Loucy (cell line): ENCODE data around the gene CDCA8.

ENCODE experiments used
- H2AFZ ChIP-seq: fragments of 200-600 bp; sonication (generic); 2 replicates; pipeline ENCODE4 v1.6.0; 2016; ENCODE audit warnings: antibody characterized with exemption, mild to moderate bottlenecking, low read length, moderate library complexity
- H3F3A ChIP-seq: fragments of 200-600 bp; 2 replicates; pipeline ENCODE4 v1.6.0; 2016; ENCODE audit warnings: antibody characterized with exemption, low read depth, mild to moderate bottlenecking
- H3K27me3 ChIP-seq: fragments of 200-600 bp; sonication (generic); 2 replicates; pipeline ENCODE4 v1.6.1; 2014; ENCODE audit warnings: low read length, mild to moderate bottlenecking; ENCODE audit not compliant: insufficient read depth, poor library complexity, severe bottlenecking
- H3K36me3 ChIP-seq: fragments of 200-600 bp; sonication (generic); 2 replicates; pipeline ENCODE4 v1.6.1; 2016; ENCODE audit warnings: low read length; ENCODE audit not compliant: insufficient read depth
- H3K4me1 ChIP-seq: fragments of 200-600 bp; sonication (generic); 2 replicates; pipeline ENCODE4 v1.5.1; 2014; ENCODE audit warnings: low read length, mild to moderate bottlenecking; ENCODE audit not compliant: insufficient read depth, poor library complexity, severe bottlenecking
- H3K4me2 ChIP-seq: fragments of 200-600 bp; sonication (generic); 2 replicates; pipeline ENCODE4 v1.6.0; 2014; ENCODE audit warnings: antibody characterized with exemption, low read length, low read depth, mild to moderate bottlenecking; ENCODE audit not compliant: poor library complexity, severe bottlenecking
- H3K4me3 ChIP-seq: fragments of 200-600 bp; sonication (generic); 2 replicates; pipeline ENCODE4 v1.5.1; 2014; ENCODE audit warnings: low read length, mild to moderate bottlenecking, mixed read lengths; ENCODE audit not compliant: poor library complexity, severe bottlenecking
- H3K79me2 ChIP-seq: fragments of 200-600 bp; sonication (generic); 2 replicates; pipeline ENCODE4 v1.6.1; 2014; ENCODE audit warnings: low read length; ENCODE audit not compliant: insufficient read depth
- H3K9ac ChIP-seq: fragments of 200-600 bp; sonication (generic); 2 replicates; pipeline ENCODE4 v1.6.0; 2014; ENCODE audit warnings: mild to moderate bottlenecking, low read depth, low read length, moderate library complexity; ENCODE audit not compliant: poor library complexity, severe bottlenecking
- H3K9me2 ChIP-seq: fragments of 200-600 bp; sonication (generic); replicated peaks from 2 replicates; pipeline ENCODE4 v1.6.1; 2016; ENCODE audit warnings: low read depth, low read length, mixed read lengths
- H3K9me3 ChIP-seq: fragments of 200-600 bp; sonication (generic); 2 replicates; pipeline ENCODE4 v1.6.1; 2014; ENCODE audit warnings: mild to moderate bottlenecking, antibody characterized with exemption, low read length, low read depth; ENCODE audit not compliant: insufficient read depth
- H4K20me1 ChIP-seq: fragments of 200-600 bp; sonication (generic); 2 replicates; pipeline ENCODE4 v1.6.0; 2014; ENCODE audit warnings: antibody characterized with exemption, low read length, mild to moderate bottlenecking; ENCODE audit not compliant: insufficient read depth, poor library complexity, severe bottlenecking
- EZH2phosphoT487 ChIP-seq: fragments of 200-600 bp; IDR thresholded peaks from 2 replicates; pipeline ENCODE4 v1.6.1; 2018; ENCODE audit warnings: antibody characterized with exemption, mild to moderate bottlenecking, moderate library complexity, borderline replicate concordance
- TF ChIP-seq, protein P1 (sequence below): fragments of 200-600 bp; sonication (generic); conservative IDR thresholded peaks from 2 replicates; pipeline ENCODE4 v1.5.1; 2014; ENCODE audit warnings: mild to moderate bottlenecking, antibody characterized with exemption, low read length

The CDCA8 gene

GRCh38 chr1:37704966-37705365 lies 12.7 kb downstream of the CDCA8 start:
- Histone ChIP-seq H2AFZ (no peak overlapping the region), H3K79me2 (no peaks in the 10 kb centered on the region), H3K9me2 (no peaks in the 10 kb centered on the region), H3K4me3 (no peak overlapping the region), H3K27me3 (no peaks in the 10 kb centered on the region), H3K4me1 (no peaks in the 10 kb centered on the region), H3K9ac (no peak overlapping the region), H4K20me1 (peaks cover 3% of the 10 kb centered on the region), H3K9me3 (no peaks in the 10 kb centered on the region), H3K36me3 (peaks cover 91% of the 10 kb centered on the region; the same call in 1 of the 2 replicates), H3K4me2 (no peak overlapping the region), H3F3A (no peaks in the 10 kb centered on the region)
- TF ChIP-seq, protein P1, sequence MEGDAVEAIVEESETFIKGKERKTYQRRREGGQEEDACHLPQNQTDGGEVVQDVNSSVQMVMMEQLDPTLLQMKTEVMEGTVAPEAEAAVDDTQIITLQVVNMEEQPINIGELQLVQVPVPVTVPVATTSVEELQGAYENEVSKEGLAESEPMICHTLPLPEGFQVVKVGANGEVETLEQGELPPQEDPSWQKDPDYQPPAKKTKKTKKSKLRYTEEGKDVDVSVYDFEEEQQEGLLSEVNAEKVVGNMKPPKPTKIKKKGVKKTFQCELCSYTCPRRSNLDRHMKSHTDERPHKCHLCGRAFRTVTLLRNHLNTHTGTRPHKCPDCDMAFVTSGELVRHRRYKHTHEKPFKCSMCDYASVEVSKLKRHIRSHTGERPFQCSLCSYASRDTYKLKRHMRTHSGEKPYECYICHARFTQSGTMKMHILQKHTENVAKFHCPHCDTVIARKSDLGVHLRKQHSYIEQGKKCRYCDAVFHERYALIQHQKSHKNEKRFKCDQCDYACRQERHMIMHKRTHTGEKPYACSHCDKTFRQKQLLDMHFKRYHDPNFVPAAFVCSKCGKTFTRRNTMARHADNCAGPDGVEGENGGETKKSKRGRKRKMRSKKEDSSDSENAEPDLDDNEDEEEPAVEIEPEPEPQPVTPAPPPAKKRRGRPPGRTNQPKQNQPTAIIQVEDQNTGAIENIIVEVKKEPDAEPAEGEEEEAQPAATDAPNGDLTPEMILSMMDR = no peak
- no peak for TF ChIP-seq EZH2phosphoT487

DNA sequence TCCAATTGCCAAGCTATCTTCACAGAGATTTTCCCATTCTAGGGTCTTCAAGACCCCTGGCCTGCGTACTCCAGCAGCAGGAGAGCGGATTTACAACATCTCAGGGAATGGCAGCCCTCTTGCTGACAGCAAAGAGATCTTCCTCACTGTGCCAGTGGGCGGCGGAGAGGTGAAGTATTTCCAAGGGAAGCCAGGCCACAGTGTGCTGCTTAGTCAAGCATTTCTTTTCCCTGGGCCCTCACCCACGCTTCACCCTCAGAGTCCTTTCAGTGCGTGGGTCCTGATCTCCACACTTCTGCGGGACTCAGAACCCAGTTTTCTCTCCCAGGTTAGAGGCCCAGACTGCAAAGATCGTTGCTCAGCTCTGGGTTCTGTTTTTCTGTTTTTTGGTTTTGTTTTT lies 13.1 kb downstream of the CDCA8 start:
- peaks cover 91% of the 10 kb centered on the region; the same call in 1 of the 2 replicates for H3K36me3 ChIP-seq
- no peak overlapping the region for H3K4me2 ChIP-seq
- no peaks in the 10 kb centered on the region for H3K27me3 ChIP-seq
- H3K9me3 ChIP-seq = no peaks in the 10 kb centered on the region
- no peaks in the 10 kb centered on the region for H3K9me2 ChIP-seq
- no peaks in the 10 kb centered on the region for H3K4me1 ChIP-seq
- H2AFZ ChIP-seq = no peak overlapping the region
- H3K9ac ChIP-seq = no peak overlapping the region
- H3F3A ChIP-seq = no peaks in the 10 kb centered on the region
- H3K4me3 ChIP-seq = no peak overlapping the region
- TF ChIP-seq, protein P1 = no peak
- TF ChIP-seq EZH2phosphoT487 = no peak
- H3K79me2 ChIP-seq = no peaks in the 10 kb centered on the region
- H4K20me1 ChIP-seq = peaks cover 3% of the 10 kb centered on the region

DNA sequence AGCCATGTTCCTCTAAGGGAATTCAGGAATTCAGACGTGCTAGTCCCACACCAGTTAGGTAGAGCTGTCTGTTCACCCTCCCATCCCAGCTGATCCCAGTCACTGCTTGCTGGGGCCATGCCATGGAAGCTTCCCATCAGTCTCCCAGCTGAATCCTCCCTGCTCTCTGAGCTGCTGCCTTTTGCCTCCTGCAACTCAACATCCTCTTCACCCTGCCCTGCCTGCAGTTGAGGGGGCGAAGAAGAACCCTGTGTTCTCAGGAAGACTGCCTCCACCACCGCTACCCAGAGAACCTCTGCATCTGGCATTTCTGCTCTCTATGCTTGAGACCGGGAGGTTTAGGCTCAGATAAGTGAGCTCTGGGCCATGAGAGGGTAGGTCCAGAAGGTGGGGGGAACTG lies 16.2 kb downstream of the CDCA8 start:
- H3K4me2 ChIP-seq = no peak overlapping the region
- H3K9me3 ChIP-seq = no peaks in the 10 kb centered on the region
- no peaks in the 10 kb centered on the region for H3F3A ChIP-seq
- TF ChIP-seq, protein P1 = no peak
- TF ChIP-seq EZH2phosphoT487 = no peak
- H4K20me1 ChIP-seq = no peaks in the 10 kb centered on the region
- no peak overlapping the region for H3K9ac ChIP-seq
- H3K9me2 ChIP-seq = no peaks in the 10 kb centered on the region
- H3K79me2 ChIP-seq = no peaks in the 10 kb centered on the region
- H3K4me3 ChIP-seq = no peak overlapping the region
- H3K36me3 ChIP-seq = peaks cover 65% of the 10 kb centered on the region; the same call in 1 of the 2 replicates
- H3K27me3 ChIP-seq = no peaks in the 10 kb centered on the region
- no peak overlapping the region for H2AFZ ChIP-seq
- no peaks in the 10 kb centered on the region for H3K4me1 ChIP-seq
